Uterus (tissue), 2 donors: ENCODE data around the gene CACNA1F.

Experiments used
- CTCF ChIP-seq, 4 experiments: fragments of 200-600 bp in 2 of 4; fragments of 450-650 bp in 2 of 4; sonication (generic) in 2 of 4; IDR thresholded peaks; one replicate each; pipeline ENCODE4 v1.5.1; 2016 to 2019; ENCODE audit warnings: antibody characterized with exemption in 4 of 4, mild to moderate bottlenecking in 2 of 4, moderate library complexity in 1 of 4
- POLR2A ChIP-seq, 2 donors: fragments of 450-650 bp; IDR thresholded peaks; one replicate each; pipeline ENCODE4 v1.6.1; 2016; ENCODE audit warnings: antibody characterized with exemption in 2 of 2, mild to moderate bottlenecking in 1 of 2, moderate library complexity in 1 of 2

GRCh38 chrX:49270249-49270921 lies 37.2 kb upstream of the CACNA1F start:
- TF ChIP-seq CTCF (IDR thresholded peaks at IDR 0.05) (no peak), POLR2A (IDR thresholded peaks at IDR 0.05) (no peak)
